HepG2 (cell line): Measurements from ENCODE around the gene NPHP4. TPM values are rescaled to one million over a fixed set of nuclear protein-coding genes. Genes with fewer than 3 reads are reported as not detected.
A peak's percentile ranks its signal among the peaks of the same experiment; 100 is the strongest.

ENCODE experiments used
- ETV6 ChIP-seq: sonication (generic); formaldehyde crosslinking; conservative IDR thresholded peaks from 2 replicates; pipeline ENCODE4 v1.4.0; 2020; ENCODE audit warnings: missing genetic modification reagents
- FOXK2 ChIP-seq: fragments of 450-650 bp; IDR thresholded peaks from 2 replicates; pipeline ENCODE4 v1.6.1; 2016
- HNRNPLL ChIP-seq: fragments of 200-400 bp; formaldehyde crosslinking; IDR thresholded peaks from 2 replicates; pipeline ENCODE4 v1.6.1; 2017; ENCODE audit warnings: mild to moderate bottlenecking, low read depth, low read length; ENCODE audit not compliant: poor library complexity, severe bottlenecking
- KDM1A ChIP-seq: IDR thresholded peaks from 2 replicates; pipeline ENCODE4 v1.6.1; 2016; ENCODE audit warnings: missing compliant biosample characterization
- KLF12 ChIP-seq: sonication (generic); formaldehyde crosslinking; IDR thresholded peaks from 2 replicates; pipeline ENCODE4 v1.4.0; 2020; ENCODE audit warnings: missing genetic modification reagents, borderline replicate concordance
- MXI1 ChIP-seq: IDR thresholded peaks from 3 replicates; pipeline ENCODE4 v1.6.1; 2012; ENCODE audit warnings: low read depth, low read length, inconsistent platforms, borderline replicate concordance
- PAF1 ChIP-seq: IDR thresholded peaks from 2 replicates; pipeline ENCODE4 v1.6.1; 2016; ENCODE audit warnings: missing genetic modification reagents, missing compliant biosample characterization
- POLR2A ChIP-seq, 2 experiments: IDR thresholded peaks; 2 replicates each; pipeline ENCODE4 v1.6.1; 2011; ENCODE audit warnings: low read depth in 2 of 2, low read length in 2 of 2, mild to moderate bottlenecking in 1 of 2, moderate library complexity in 1 of 2; ENCODE audit not compliant: insufficient read depth in 1 of 2
- POLR2AphosphoS5 ChIP-seq: IDR thresholded peaks from 2 replicates; pipeline ENCODE4 v1.6.1; 2012; ENCODE audit warnings: low read depth, low read length
- POLR2G ChIP-seq: fragments of 200-400 bp; formaldehyde crosslinking; IDR thresholded peaks from 2 replicates; pipeline ENCODE4 v1.6.1; 2018; ENCODE audit warnings: mild to moderate bottlenecking, low read depth, low read length, moderate library complexity
- RAD51 ChIP-seq: fragments of 450-650 bp; IDR thresholded peaks from 2 replicates; pipeline ENCODE4 v1.6.1; 2016; ENCODE audit warnings: borderline replicate concordance
- SIX4 ChIP-seq: sonication (generic); formaldehyde crosslinking; IDR thresholded peaks from 2 replicates; pipeline ENCODE4 v1.4.0; 2020; ENCODE audit warnings: missing genetic modification reagents
- TARDBP ChIP-seq: sonication (generic); formaldehyde crosslinking; IDR thresholded peaks from 2 replicates; pipeline ENCODE4 v1.8.0; 2022; ENCODE audit warnings: mild to moderate bottlenecking, missing genetic modification reagents
- TCF7L2 ChIP-seq: IDR thresholded peaks from 2 replicates; pipeline ENCODE4 v1.6.1; 2011; ENCODE audit warnings: mild to moderate bottlenecking, low read depth, low read length, moderate library complexity
- ZBTB38 ChIP-seq: sonication (generic); formaldehyde crosslinking; IDR thresholded peaks from 2 replicates; pipeline ENCODE4 v1.5.1; 2020; ENCODE audit warnings: mild to moderate bottlenecking, missing genetic modification reagents
- ZNF124 ChIP-seq: sonication (generic); formaldehyde crosslinking; IDR thresholded peaks from 2 replicates; pipeline ENCODE4 v1.4.0; 2020; ENCODE audit warnings: missing genetic modification reagents
- ZNF224 ChIP-seq: sonication (generic); formaldehyde crosslinking; IDR thresholded peaks from 2 replicates; pipeline ENCODE4 v1.5.0; 2020; ENCODE audit warnings: mild to moderate bottlenecking, missing genetic modification reagents
- ZNF557 ChIP-seq: sonication (generic); formaldehyde crosslinking; IDR thresholded peaks from 2 replicates; pipeline ENCODE4 v1.4.0; 2020; ENCODE audit warnings: missing genetic modification reagents
- ZNF777 ChIP-seq: sonication (generic); formaldehyde crosslinking; IDR thresholded peaks from 2 replicates; pipeline ENCODE4 v1.4.0; 2020; ENCODE audit warnings: missing genetic modification reagents
- polyA plus RNA-seq, 8 experiments: library from polyadenylated mRNA; depleted of rRNA in 3 of 8; stranded (reverse) in 7 of 8; unstranded in 1 of 8; fragments of >200 nt; fragmentation: Illumina TruSeq in 4 of 8; extraction: Trizol in 4 of 8; gene quantifications; 2 replicates each; pipeline versions ENCODE4 v1.2.1 to v1.2.3, GENCODE V29; 2011 to 2016; ENCODE audit warnings: low read depth in 4 of 8, missing spikeins in 1 of 8, mixed read lengths in 1 of 8; ENCODE audit not compliant: insufficient read depth in 1 of 8
- total RNA-seq, 5 experiments: library from RNA; depleted of rRNA; stranded (reverse); fragments of >200 nt; fragmentation: Illumina TruSeq; extraction: Trizol; gene quantifications; 2 replicates each; pipeline ENCODE4 v1.2.3, GENCODE V29; 2016; ENCODE audit warnings: low read depth in 1 of 5
- TF ChIP-seq, protein P1 (sequence below): sonication (generic); formaldehyde crosslinking; IDR thresholded peaks from 2 replicates; pipeline ENCODE4; 2020; ENCODE audit warnings: missing genetic modification reagents, mild to moderate bottlenecking, borderline replicate concordance
- TF ChIP-seq, protein P2 (sequence below): sonication (generic); formaldehyde crosslinking; IDR thresholded peaks from 2 replicates; pipeline ENCODE4 v1.4.0; 2020; ENCODE audit warnings: low read depth, missing genetic modification reagents
- TF ChIP-seq, protein P3 (sequence below): IDR thresholded peaks from 2 replicates; pipeline ENCODE4 v1.6.1; 2016; ENCODE audit warnings: missing genetic modification reagents, missing compliant biosample characterization
- TF ChIP-seq, protein P4 (sequence below): sonication (generic); formaldehyde crosslinking; IDR thresholded peaks from 2 replicates; pipeline ENCODE4 v1.5.1; 2020; ENCODE audit warnings: mild to moderate bottlenecking, missing genetic modification reagents, borderline replicate concordance

NPHP4 gene
- total and polyA plus RNA-seq, 2 of the 13 experiments (the other 11 are each of a cell fraction or from before 2014, with no cell fraction given) = 4.4 to 6.8 TPM

DNA sequence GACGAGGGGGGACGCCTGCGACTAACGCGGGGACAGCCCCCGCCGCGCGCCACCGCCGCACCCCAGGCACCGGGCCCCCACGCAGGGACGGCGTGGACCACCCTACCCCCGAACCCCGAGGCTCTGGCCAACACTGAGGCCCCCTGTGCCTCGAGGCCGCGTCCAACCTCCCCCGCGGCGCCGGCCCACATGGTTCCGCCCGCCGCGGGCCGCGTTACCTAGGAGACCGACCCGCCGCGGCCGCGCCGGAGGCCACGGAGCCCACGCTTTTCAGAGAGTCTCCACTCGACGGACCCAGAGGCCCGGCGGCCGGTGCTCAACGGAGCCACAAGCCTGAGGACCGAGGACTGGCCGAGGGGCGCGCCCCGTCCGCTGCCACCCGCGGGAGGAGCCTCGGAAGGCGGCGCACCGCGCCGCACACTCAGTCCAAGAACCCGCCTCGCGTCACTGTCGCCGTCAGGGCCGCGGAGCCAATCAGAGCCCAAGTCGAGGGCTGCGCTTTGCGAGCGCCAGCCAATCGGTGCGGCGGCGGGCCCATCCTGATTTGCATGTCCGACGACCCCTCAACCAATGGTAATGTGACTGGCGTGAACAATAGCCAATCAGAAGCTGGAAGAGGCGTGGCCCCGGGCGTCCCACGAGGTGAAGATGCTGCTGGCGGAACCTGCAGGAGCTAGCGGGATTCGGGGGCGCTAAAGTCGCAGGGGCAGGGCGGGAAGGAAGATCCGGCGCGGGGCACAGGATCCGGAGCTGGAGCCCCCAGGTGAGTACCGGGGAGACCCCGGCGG lies at the start of gene NPHP4 (continued):
- TF ChIP-seq POLR2AphosphoS5 (peak; percentile 32; the same call in 1 of the 2 replicates), POLR2G (peak; percentile 67; the same call in 1 of the 2 replicates), MXI1 (peak; percentile 67; the same call in 2 of the 3 replicates), HNRNPLL (peak; percentile 95), ZNF557 (CRISPR knock-in tag) (no peak), FOXK2 (peak; percentile 91), ZNF224 (CRISPR knock-in tag) (0 out of 2 replicates have a peak, but pooled peaks have one; percentile 30), POLR2A (IDR thresholded peaks at IDR 0.05; ENCODE audit: insufficient read depth in 1 of 2, low read depth in 2 of 2, low read length in 2 of 2) (peak; percentile 63 to 69; a peak in 2 of 4 replicates), KDM1A (CRISPR knock-in tag) (peak; percentile 39; the same call in 1 of the 2 replicates), ETV6 (CRISPR knock-in tag) (0 out of 2 replicates have a peak, but pooled peaks have one; percentile 65), ZNF124 (CRISPR knock-in tag) (no peak), RAD51 (no peak), ZNF777 (CRISPR knock-in tag) (peak; percentile 58), TCF7L2 (no peak), KLF12 (0 out of 2 replicates have a peak, but pooled peaks have one; percentile 77), SIX4 (CRISPR knock-in tag) (no peak), ZBTB38 (CRISPR knock-in tag) (peak; percentile 22; the same call in 1 of the 2 replicates), PAF1 (CRISPR knock-in tag) (no peak), TARDBP (CRISPR knock-in tag) (peak; percentile 16; the same call in 1 of the 2 replicates)
- TF ChIP-seq, protein P1, sequence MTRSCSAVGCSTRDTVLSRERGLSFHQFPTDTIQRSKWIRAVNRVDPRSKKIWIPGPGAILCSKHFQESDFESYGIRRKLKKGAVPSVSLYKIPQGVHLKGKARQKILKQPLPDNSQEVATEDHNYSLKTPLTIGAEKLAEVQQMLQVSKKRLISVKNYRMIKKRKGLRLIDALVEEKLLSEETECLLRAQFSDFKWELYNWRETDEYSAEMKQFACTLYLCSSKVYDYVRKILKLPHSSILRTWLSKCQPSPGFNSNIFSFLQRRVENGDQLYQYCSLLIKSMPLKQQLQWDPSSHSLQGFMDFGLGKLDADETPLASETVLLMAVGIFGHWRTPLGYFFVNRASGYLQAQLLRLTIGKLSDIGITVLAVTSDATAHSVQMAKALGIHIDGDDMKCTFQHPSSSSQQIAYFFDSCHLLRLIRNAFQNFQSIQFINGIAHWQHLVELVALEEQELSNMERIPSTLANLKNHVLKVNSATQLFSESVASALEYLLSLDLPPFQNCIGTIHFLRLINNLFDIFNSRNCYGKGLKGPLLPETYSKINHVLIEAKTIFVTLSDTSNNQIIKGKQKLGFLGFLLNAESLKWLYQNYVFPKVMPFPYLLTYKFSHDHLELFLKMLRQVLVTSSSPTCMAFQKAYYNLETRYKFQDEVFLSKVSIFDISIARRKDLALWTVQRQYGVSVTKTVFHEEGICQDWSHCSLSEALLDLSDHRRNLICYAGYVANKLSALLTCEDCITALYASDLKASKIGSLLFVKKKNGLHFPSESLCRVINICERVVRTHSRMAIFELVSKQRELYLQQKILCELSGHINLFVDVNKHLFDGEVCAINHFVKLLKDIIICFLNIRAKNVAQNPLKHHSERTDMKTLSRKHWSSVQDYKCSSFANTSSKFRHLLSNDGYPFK (CRISPR knock-in tag) = peak; percentile 45; the same call in 1 of the 2 replicates
- TF ChIP-seq, protein P2, sequence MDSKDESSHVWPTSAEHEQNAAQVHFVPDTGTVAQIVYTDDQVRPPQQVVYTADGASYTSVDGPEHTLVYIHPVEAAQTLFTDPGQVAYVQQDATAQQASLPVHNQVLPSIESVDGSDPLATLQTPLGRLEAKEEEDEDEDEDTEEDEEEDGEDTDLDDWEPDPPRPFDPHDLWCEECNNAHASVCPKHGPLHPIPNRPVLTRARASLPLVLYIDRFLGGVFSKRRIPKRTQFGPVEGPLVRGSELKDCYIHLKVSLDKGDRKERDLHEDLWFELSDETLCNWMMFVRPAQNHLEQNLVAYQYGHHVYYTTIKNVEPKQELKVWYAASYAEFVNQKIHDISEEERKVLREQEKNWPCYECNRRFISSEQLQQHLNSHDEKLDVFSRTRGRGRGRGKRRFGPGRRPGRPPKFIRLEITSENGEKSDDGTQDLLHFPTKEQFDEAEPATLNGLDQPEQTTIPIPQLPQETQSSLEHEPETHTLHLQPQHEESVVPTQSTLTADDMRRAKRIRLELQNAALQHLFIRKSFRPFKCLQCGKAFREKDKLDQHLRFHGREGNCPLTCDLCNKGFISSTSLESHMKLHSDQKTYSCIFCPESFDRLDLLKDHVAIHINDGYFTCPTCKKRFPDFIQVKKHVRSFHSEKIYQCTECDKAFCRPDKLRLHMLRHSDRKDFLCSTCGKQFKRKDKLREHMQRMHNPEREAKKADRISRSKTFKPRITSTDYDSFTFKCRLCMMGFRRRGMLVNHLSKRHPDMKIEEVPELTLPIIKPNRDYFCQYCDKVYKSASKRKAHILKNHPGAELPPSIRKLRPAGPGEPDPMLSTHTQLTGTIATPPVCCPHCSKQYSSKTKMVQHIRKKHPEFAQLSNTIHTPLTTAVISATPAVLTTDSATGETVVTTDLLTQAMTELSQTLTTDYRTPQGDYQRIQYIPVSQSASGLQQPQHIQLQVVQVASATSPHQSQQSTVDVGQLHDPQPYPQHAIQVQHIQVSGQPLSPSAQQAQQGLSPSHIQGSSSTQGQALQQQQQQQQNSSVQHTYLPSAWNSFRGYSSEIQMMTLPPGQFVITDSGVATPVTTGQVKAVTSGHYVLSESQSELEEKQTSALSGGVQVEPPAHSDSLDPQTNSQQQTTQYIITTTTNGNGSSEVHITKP (CRISPR knock-in tag) = peak; percentile 98
- TF ChIP-seq, protein P3, sequence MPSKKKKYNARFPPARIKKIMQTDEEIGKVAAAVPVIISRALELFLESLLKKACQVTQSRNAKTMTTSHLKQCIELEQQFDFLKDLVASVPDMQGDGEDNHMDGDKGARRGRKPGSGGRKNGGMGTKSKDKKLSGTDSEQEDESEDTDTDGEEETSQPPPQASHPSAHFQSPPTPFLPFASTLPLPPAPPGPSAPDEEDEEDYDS (CRISPR knock-in tag) = peak; percentile 68
- TF ChIP-seq, protein P4, sequence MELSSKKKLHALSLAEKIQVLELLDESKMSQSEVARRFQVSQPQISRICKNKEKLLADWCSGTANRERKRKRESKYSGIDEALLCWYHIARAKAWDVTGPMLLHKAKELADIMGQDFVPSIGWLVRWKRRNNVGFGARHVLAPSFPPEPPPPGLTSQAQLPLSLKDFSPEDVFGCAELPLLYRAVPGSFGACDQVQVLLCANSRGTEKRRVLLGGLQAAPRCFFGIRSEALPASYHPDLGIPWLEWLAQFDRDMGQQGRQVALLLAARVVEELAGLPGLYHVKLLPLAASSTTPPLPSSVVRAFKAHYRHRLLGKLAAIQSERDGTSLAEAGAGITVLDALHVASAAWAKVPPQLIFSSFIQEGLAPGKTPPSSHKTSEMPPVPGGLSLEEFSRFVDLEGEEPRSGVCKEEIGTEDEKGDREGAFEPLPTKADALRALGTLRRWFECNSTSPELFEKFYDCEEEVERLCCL (CRISPR knock-in tag) = 0 out of 2 replicates have a peak, but pooled peaks have one; percentile 34
